ENCODE results near the gene ERC1. TPM values are rescaled to one million over a fixed set of nuclear protein-coding genes. Genes with fewer than 3 reads are reported as not detected.

ERC1 gene
- polyA plus RNA-seq, 1 donor from 2014 or later = 7.1 TPM

DNA sequence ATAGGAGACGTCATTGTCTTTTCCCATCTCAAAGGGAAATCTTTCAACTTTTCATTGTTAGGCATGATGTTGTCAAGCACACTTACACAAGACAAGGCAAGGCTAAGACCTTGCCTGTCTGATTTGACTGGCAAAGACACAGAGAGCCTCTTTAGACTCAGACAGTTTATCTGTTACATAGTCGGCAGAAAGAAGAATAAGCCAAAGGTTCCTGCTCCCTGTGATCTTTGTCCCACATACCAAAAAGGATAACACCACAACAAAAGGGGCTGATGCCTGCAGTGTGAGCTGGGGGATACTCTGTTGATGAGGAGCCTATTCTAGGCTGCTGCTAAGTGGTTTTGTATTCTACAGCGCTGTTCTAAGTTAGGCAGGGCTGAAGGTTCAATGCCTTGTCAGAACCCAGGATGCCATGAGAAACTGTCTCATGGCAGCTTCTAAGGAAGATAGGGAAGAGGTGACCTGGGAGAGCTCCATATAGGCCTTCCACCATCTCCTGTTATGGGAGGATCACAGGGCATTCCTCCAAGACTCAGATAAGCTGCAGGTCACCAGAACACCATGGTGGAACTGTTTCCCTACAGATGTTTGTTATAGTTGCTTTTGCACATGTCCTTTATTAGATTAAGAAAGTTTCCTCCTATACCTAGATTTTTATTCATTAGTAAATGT is 12.7 kb downstream of the ERC1 start:
- peaks cover 9% of the 10 kb centered on the region for H3K79me2 ChIP-seq (replicated peaks; ENCODE audit: insufficient read depth, low read length)
- TF ChIP-seq POLR2AphosphoS5 (IDR thresholded peaks at IDR 0.05) (peak; percentile 49), EZH2 (IDR thresholded peaks at IDR 0.05; ENCODE audit: borderline replicate concordance, insufficient read depth, low read length, poor library complexity, severe bottlenecking) (no peak), TAF1 (IDR thresholded peaks at IDR 0.05; ENCODE audit: low read depth) (no peak), EP300 (conservative IDR thresholded peaks at IDR 0.05; ENCODE audit: poor library complexity, severe bottlenecking) (peak; percentile 82), SMC3 (conservative IDR thresholded peaks at IDR 0.05; ENCODE audit: poor library complexity) (no peak), MXI1 (conservative IDR thresholded peaks at IDR 0.05; ENCODE audit: poor library complexity, severe bottlenecking) (peak; percentile 10)
- TF ChIP-seq, protein P1, sequence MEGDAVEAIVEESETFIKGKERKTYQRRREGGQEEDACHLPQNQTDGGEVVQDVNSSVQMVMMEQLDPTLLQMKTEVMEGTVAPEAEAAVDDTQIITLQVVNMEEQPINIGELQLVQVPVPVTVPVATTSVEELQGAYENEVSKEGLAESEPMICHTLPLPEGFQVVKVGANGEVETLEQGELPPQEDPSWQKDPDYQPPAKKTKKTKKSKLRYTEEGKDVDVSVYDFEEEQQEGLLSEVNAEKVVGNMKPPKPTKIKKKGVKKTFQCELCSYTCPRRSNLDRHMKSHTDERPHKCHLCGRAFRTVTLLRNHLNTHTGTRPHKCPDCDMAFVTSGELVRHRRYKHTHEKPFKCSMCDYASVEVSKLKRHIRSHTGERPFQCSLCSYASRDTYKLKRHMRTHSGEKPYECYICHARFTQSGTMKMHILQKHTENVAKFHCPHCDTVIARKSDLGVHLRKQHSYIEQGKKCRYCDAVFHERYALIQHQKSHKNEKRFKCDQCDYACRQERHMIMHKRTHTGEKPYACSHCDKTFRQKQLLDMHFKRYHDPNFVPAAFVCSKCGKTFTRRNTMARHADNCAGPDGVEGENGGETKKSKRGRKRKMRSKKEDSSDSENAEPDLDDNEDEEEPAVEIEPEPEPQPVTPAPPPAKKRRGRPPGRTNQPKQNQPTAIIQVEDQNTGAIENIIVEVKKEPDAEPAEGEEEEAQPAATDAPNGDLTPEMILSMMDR (IDR thresholded peaks at IDR 0.05; ENCODE audit: poor library complexity, severe bottlenecking) = no peak
- TF ChIP-seq, protein P2, sequence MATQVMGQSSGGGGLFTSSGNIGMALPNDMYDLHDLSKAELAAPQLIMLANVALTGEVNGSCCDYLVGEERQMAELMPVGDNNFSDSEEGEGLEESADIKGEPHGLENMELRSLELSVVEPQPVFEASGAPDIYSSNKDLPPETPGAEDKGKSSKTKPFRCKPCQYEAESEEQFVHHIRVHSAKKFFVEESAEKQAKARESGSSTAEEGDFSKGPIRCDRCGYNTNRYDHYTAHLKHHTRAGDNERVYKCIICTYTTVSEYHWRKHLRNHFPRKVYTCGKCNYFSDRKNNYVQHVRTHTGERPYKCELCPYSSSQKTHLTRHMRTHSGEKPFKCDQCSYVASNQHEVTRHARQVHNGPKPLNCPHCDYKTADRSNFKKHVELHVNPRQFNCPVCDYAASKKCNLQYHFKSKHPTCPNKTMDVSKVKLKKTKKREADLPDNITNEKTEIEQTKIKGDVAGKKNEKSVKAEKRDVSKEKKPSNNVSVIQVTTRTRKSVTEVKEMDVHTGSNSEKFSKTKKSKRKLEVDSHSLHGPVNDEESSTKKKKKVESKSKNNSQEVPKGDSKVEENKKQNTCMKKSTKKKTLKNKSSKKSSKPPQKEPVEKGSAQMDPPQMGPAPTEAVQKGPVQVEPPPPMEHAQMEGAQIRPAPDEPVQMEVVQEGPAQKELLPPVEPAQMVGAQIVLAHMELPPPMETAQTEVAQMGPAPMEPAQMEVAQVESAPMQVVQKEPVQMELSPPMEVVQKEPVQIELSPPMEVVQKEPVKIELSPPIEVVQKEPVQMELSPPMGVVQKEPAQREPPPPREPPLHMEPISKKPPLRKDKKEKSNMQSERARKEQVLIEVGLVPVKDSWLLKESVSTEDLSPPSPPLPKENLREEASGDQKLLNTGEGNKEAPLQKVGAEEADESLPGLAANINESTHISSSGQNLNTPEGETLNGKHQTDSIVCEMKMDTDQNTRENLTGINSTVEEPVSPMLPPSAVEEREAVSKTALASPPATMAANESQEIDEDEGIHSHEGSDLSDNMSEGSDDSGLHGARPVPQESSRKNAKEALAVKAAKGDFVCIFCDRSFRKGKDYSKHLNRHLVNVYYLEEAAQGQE (IDR thresholded peaks at IDR 0.05; ENCODE audit: borderline replicate concordance) = no peak

DNA sequence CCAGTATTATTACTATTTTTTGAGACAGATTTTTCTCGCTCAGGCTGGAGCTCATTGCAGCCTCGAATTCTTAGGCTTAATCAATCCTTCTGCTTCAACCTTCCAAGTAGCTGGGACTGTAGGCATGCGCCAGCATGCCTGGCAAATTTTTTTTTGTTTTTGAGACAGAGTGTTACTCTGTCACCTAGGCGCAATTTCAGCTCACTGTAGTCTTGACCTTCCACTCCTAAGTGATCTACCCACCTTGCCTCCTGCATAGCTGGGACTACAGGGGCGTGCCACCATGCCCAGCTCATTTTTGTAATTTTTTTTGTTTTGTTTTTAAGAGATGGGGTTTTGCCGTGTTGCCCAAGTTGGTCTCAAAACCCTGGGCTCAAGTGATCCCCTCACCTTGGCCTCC is 15.2 kb downstream of the ERC1 start:
- Histone ChIP-seq H3K9me2 (ENCODE audit: insufficient read depth, low read length) (no peaks in the 10 kb centered on the region), H3K36me3 (ENCODE audit: insufficient read depth, low read length) (peaks cover 2% of the 10 kb centered on the region), H3K4me3 (ENCODE audit: low read length) (no peak overlapping the region), H3K27ac (ENCODE audit: low read length) (no peak overlapping the region), H3K27me3 (ENCODE audit: insufficient read depth, low read depth, low read length) (no peaks in the 10 kb centered on the region), H3K4me2 (ENCODE audit: low read length) (no peak overlapping the region), H3F3A (ENCODE audit: insufficient read depth, low read length, poor library complexity, severe bottlenecking) (no peaks in the 10 kb centered on the region), H3K9ac (ENCODE audit: low read length) (no peak overlapping the region), H3K9me3 (ENCODE audit: low read length) (no peaks in the 10 kb centered on the region), H3K79me2 (replicated peaks; ENCODE audit: insufficient read depth, low read length) (peaks cover 6% of the 10 kb centered on the region), H2AFZ (ENCODE audit: low read depth, low read length) (no peak overlapping the region), H4K20me1 (ENCODE audit: insufficient read depth) (no peaks in the 10 kb centered on the region)
- TF ChIP-seq POLR2AphosphoS5 (IDR thresholded peaks at IDR 0.05) = no peak
- TF ChIP-seq, protein P1 (IDR thresholded peaks at IDR 0.05; ENCODE audit: poor library complexity, severe bottlenecking) = no peak
- no peak for TF ChIP-seq SMC3 (conservative IDR thresholded peaks at IDR 0.05; ENCODE audit: poor library complexity)
- TF ChIP-seq MXI1 (conservative IDR thresholded peaks at IDR 0.05; ENCODE audit: poor library complexity, severe bottlenecking) = no peak
- no peak for TF ChIP-seq TAF1 (IDR thresholded peaks at IDR 0.05; ENCODE audit: low read depth)
- TF ChIP-seq EP300 (conservative IDR thresholded peaks at IDR 0.05; ENCODE audit: poor library complexity, severe bottlenecking) = no peak
- TF ChIP-seq, protein P2 (IDR thresholded peaks at IDR 0.05; ENCODE audit: borderline replicate concordance) = no peak
- no peak for TF ChIP-seq RAD21 (conservative IDR thresholded peaks at IDR 0.05)
- no peak for TF ChIP-seq EZH2 (IDR thresholded peaks at IDR 0.05; ENCODE audit: borderline replicate concordance, insufficient read depth, low read length, poor library complexity, severe bottlenecking)

More for the DNA sequence above, 12.7 kb downstream of the ERC1 start:
- Histone ChIP-seq H3K36me3 (ENCODE audit: insufficient read depth, low read length) (peaks cover 4% of the 10 kb centered on the region), H2AFZ (ENCODE audit: low read depth, low read length) (no peak overlapping the region), H4K20me1 (ENCODE audit: insufficient read depth) (no peaks in the 10 kb centered on the region), H3K4me2 (ENCODE audit: low read length) (peak overlapping the region; percentile 4), H3K9ac (ENCODE audit: low read length) (peak overlapping the region; percentile 47), H3K27me3 (ENCODE audit: insufficient read depth, low read depth, low read length) (no peaks in the 10 kb centered on the region), H3K4me3 (ENCODE audit: low read length) (peak overlapping the region; percentile 51), H3F3A (ENCODE audit: insufficient read depth, low read length, poor library complexity, severe bottlenecking) (no peaks in the 10 kb centered on the region), H3K9me3 (ENCODE audit: low read length) (no peaks in the 10 kb centered on the region), H3K27ac (ENCODE audit: low read length) (peak overlapping the region; percentile 76), H3K9me2 (ENCODE audit: insufficient read depth, low read length) (no peaks in the 10 kb centered on the region)

Measured in neural cell (in vitro differentiated cells).